Smooth muscle cell of the brain vasculature (primary cell): Measurements from ENCODE around the gene CYP19A1.

ENCODE experiments used
- DNase-seq: peaks from one replicate; pipeline ENCODE4 v3.0.0-alpha.2; 2012; ENCODE audit warnings: low read depth, low spot score

The CYP19A1 gene

GRCh38 chr15:51186181-51186705, 152.2 kb downstream of the CYP19A1 start:
- no peak for DNase-seq

- DNase-seq: no peak
Measured at GRCh38 chr15:51185213-51186159, 152.9 kb downstream of the CYP19A1 start.

GRCh38 chr15:51184627-51185026, 153.8 kb downstream of the CYP19A1 start:
- no peak for DNase-seq

- no peak for DNase-seq
Measured at GRCh38 chr15:51183076-51183475, 155.3 kb downstream of the CYP19A1 start.

- DNase-seq: no peak
Measured at GRCh38 chr15:51181905-51182304, 156.5 kb downstream of the CYP19A1 start.

- no peak for DNase-seq
Measured at GRCh38 chr15:51181221-51181620, 157.2 kb downstream of the CYP19A1 start.

GRCh38 chr15:51180534-51180933, 157.9 kb downstream of the CYP19A1 start:
- DNase-seq: no peak

- DNase-seq: no peak
Measured at GRCh38 chr15:51180011-51180410, 158.4 kb downstream of the CYP19A1 start.

GRCh38 chr15:51172193-51172592, 166.2 kb downstream of the CYP19A1 start:
- DNase-seq: no peak

GRCh38 chr15:51171634-51171932, 166.8 kb downstream of the CYP19A1 start:
- no peak for DNase-seq

- no peak for DNase-seq
Measured at GRCh38 chr15:51170882-51171633, 167.3 kb downstream of the CYP19A1 start.

GRCh38 chr15:51168700-51169099, 169.7 kb downstream of the CYP19A1 start:
- no peak for DNase-seq

GRCh38 chr15:51163843-51164242, 174.6 kb downstream of the CYP19A1 start:
- DNase-seq: no peak

- peak; percentile 54 for DNase-seq
Measured at GRCh38 chr15:51162865-51163762, 175.3 kb downstream of the CYP19A1 start.

GRCh38 chr15:51161491-51162220, 176.7 kb downstream of the CYP19A1 start:
- DNase-seq: no peak

- DNase-seq: no peak
Measured at GRCh38 chr15:51160484-51160883, 177.9 kb downstream of the CYP19A1 start.
